Neural cell (in vitro differentiated cells): ENCODE results near the gene DDX24. TPM values are rescaled to one million over a fixed set of nuclear protein-coding genes. Genes with fewer than 3 reads are reported as not detected.

ENCODE experiments used
- H2AFZ ChIP-seq: fragments of 200-600, 300-800 bp; sonication (generic), shearing (Covaris generic); 2 replicates; pipeline ENCODE4 v1.6.0; 2014; ENCODE audit warnings: low read depth, mild to moderate bottlenecking, antibody characterized with exemption, low read length, moderate library complexity
- H3F3A ChIP-seq: fragments of 200-600 bp; shearing (Covaris generic); 2 replicates; pipeline ENCODE4 v1.6.1; 2016; ENCODE audit warnings: mild to moderate bottlenecking, moderate library complexity, mixed read lengths, antibody characterized with exemption, low read length; ENCODE audit not compliant: insufficient read depth, poor library complexity, severe bottlenecking
- H3K27ac ChIP-seq: fragments of 200-600, 300-800 bp; sonication (generic), shearing (Covaris generic); 2 replicates; pipeline ENCODE4 v1.5.1; 2014; ENCODE audit warnings: mild to moderate bottlenecking, low read length, moderate library complexity
- H3K27me3 ChIP-seq: fragments of 300-800, 200-600 bp; sonication (generic), shearing (Covaris generic); 2 replicates; pipeline ENCODE4 v1.6.0; 2014; ENCODE audit warnings: mild to moderate bottlenecking, low read depth, low read length, moderate library complexity; ENCODE audit not compliant: insufficient read depth
- H3K36me3 ChIP-seq: fragments of 300-800, 200-600 bp; sonication (generic), shearing (Covaris generic); 2 replicates; pipeline ENCODE4 v1.5.1; 2014; ENCODE audit warnings: mild to moderate bottlenecking, antibody characterized with exemption, low read length, moderate library complexity; ENCODE audit not compliant: insufficient read depth
- H3K4me2 ChIP-seq: fragments of 300-800, 200-600 bp; sonication (generic), shearing (Covaris generic); 2 replicates; pipeline ENCODE4 v1.6.0; 2014; ENCODE audit warnings: mild to moderate bottlenecking, low read length
- H3K4me3 ChIP-seq: fragments of 300-800, 200-600 bp; sonication (generic), shearing (Covaris generic); 2 replicates; pipeline ENCODE4 v1.5.1; 2014; ENCODE audit warnings: mild to moderate bottlenecking, low read length, moderate library complexity
- H3K79me2 ChIP-seq: fragments of 200-600 bp; shearing (Covaris generic); replicated peaks from 2 replicates; pipeline ENCODE4 v1.6.0; 2014; ENCODE audit warnings: mild to moderate bottlenecking, low read length, moderate library complexity; ENCODE audit not compliant: insufficient read depth
- H3K9ac ChIP-seq: fragments of 300-800, 200-600 bp; sonication (generic), shearing (Covaris generic); 2 replicates; pipeline ENCODE4 v1.6.1; 2016; ENCODE audit warnings: mild to moderate bottlenecking, low read length, mixed read lengths
- H3K9me2 ChIP-seq: fragments of 200-600 bp; shearing (Covaris generic); 2 replicates; pipeline ENCODE4 v1.6.1; 2016; ENCODE audit warnings: mild to moderate bottlenecking, low read length, mixed read lengths; ENCODE audit not compliant: insufficient read depth
- H3K9me3 ChIP-seq: fragments of 200-600, 300-800 bp; sonication (generic), shearing (Covaris generic); 2 replicates; pipeline ENCODE4 v1.6.1; 2016; ENCODE audit warnings: mild to moderate bottlenecking, mixed run types, low read length, moderate library complexity, mixed read lengths
- H4K20me1 ChIP-seq: fragments of 200-600 bp; shearing (Covaris generic); 2 replicates; pipeline ENCODE4 v1.6.1; 2016; ENCODE audit warnings: mild to moderate bottlenecking, mixed run types; ENCODE audit not compliant: insufficient read depth
- EP300 ChIP-seq: fragments of 450-650 bp; conservative IDR thresholded peaks from 2 replicates; pipeline ENCODE4 v1.6.1; 2014; ENCODE audit warnings: antibody characterized with exemption, mild to moderate bottlenecking, moderate library complexity; ENCODE audit not compliant: poor library complexity, severe bottlenecking
- EZH2 ChIP-seq: fragments of 200-600, 300-800 bp; shearing (Covaris generic), sonication (generic); IDR thresholded peaks from 2 replicates; pipeline ENCODE4 v1.6.1; 2014; ENCODE audit warnings: antibody characterized with exemption, low read length, borderline replicate concordance, mild to moderate bottlenecking; ENCODE audit not compliant: insufficient read depth, poor library complexity, severe bottlenecking
- MXI1 ChIP-seq: fragments of 450-650 bp; conservative IDR thresholded peaks from 2 replicates; pipeline ENCODE4 v1.6.1; 2014; ENCODE audit warnings: antibody characterized with exemption, mild to moderate bottlenecking; ENCODE audit not compliant: poor library complexity, severe bottlenecking
- POLR2AphosphoS5 ChIP-seq: IDR thresholded peaks from 2 replicates; pipeline ENCODE4 v1.6.1; 2012
- RAD21 ChIP-seq: fragments of 450-650 bp; conservative IDR thresholded peaks from 2 replicates; pipeline ENCODE4 v1.6.1; 2014; ENCODE audit warnings: antibody characterized with exemption, mild to moderate bottlenecking, moderate library complexity
- SMC3 ChIP-seq: fragments of 450-650 bp; conservative IDR thresholded peaks from 2 replicates; pipeline ENCODE4 v1.6.1; 2014; ENCODE audit warnings: antibody characterized with exemption, mild to moderate bottlenecking, moderate library complexity; ENCODE audit not compliant: poor library complexity
- TAF1 ChIP-seq: IDR thresholded peaks from 2 replicates; pipeline ENCODE4 v1.6.1; 2012; ENCODE audit warnings: low read depth
- polyA plus RNA-seq: library from polyadenylated mRNA; depleted of rRNA; stranded (reverse); fragments of >200 nt; gene quantifications from 2 replicates; pipeline ENCODE4 v1.2.3, GENCODE V29; 2014
- TF ChIP-seq, protein P1 (sequence below): fragments of 450-650 bp; IDR thresholded peaks from 2 replicates; pipeline ENCODE4 v1.5.1; 2014; ENCODE audit warnings: antibody characterized with exemption, mild to moderate bottlenecking, moderate library complexity; ENCODE audit not compliant: poor library complexity, severe bottlenecking
- TF ChIP-seq, protein P2 (sequence below): IDR thresholded peaks from 2 replicates; pipeline ENCODE4 v1.6.1; 2012; ENCODE audit warnings: borderline replicate concordance

Gene DDX24
- polyA plus RNA-seq, 1 donor from 2014 or later, result 177 TPM

- TF ChIP-seq MXI1 (no peak), RAD21 (no peak), SMC3 (no peak), EZH2 (no peak), TAF1 (no peak), EP300 (no peak)
- TF ChIP-seq, protein P1, sequence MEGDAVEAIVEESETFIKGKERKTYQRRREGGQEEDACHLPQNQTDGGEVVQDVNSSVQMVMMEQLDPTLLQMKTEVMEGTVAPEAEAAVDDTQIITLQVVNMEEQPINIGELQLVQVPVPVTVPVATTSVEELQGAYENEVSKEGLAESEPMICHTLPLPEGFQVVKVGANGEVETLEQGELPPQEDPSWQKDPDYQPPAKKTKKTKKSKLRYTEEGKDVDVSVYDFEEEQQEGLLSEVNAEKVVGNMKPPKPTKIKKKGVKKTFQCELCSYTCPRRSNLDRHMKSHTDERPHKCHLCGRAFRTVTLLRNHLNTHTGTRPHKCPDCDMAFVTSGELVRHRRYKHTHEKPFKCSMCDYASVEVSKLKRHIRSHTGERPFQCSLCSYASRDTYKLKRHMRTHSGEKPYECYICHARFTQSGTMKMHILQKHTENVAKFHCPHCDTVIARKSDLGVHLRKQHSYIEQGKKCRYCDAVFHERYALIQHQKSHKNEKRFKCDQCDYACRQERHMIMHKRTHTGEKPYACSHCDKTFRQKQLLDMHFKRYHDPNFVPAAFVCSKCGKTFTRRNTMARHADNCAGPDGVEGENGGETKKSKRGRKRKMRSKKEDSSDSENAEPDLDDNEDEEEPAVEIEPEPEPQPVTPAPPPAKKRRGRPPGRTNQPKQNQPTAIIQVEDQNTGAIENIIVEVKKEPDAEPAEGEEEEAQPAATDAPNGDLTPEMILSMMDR, result no peak
- TF ChIP-seq, protein P2, sequence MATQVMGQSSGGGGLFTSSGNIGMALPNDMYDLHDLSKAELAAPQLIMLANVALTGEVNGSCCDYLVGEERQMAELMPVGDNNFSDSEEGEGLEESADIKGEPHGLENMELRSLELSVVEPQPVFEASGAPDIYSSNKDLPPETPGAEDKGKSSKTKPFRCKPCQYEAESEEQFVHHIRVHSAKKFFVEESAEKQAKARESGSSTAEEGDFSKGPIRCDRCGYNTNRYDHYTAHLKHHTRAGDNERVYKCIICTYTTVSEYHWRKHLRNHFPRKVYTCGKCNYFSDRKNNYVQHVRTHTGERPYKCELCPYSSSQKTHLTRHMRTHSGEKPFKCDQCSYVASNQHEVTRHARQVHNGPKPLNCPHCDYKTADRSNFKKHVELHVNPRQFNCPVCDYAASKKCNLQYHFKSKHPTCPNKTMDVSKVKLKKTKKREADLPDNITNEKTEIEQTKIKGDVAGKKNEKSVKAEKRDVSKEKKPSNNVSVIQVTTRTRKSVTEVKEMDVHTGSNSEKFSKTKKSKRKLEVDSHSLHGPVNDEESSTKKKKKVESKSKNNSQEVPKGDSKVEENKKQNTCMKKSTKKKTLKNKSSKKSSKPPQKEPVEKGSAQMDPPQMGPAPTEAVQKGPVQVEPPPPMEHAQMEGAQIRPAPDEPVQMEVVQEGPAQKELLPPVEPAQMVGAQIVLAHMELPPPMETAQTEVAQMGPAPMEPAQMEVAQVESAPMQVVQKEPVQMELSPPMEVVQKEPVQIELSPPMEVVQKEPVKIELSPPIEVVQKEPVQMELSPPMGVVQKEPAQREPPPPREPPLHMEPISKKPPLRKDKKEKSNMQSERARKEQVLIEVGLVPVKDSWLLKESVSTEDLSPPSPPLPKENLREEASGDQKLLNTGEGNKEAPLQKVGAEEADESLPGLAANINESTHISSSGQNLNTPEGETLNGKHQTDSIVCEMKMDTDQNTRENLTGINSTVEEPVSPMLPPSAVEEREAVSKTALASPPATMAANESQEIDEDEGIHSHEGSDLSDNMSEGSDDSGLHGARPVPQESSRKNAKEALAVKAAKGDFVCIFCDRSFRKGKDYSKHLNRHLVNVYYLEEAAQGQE, result no peak
- Histone ChIP-seq H3K36me3 (peaks cover 5% of the 10 kb centered on the region), H3F3A (no peaks in the 10 kb centered on the region), H3K27ac (no peak overlapping the region), H3K79me2 (no peaks in the 10 kb centered on the region), H2AFZ (no peak overlapping the region), H4K20me1 (no peaks in the 10 kb centered on the region), H3K27me3 (no peaks in the 10 kb centered on the region), H3K9me3 (no peaks in the 10 kb centered on the region), H3K9me2 (no peaks in the 10 kb centered on the region), H3K4me2 (no peak overlapping the region), H3K9ac (no peak overlapping the region), H3K4me3 (no peak overlapping the region)
These were observed 37.1 kb downstream of the DDX24 start for GRCh38 chr14:94043756-94044475.

GRCh38 chr14:94043111-94043755 lies 37.8 kb downstream of the DDX24 start:
- H2AFZ ChIP-seq, result no peak overlapping the region
- TF ChIP-seq RAD21 (no peak), POLR2AphosphoS5 (no peak), EP300 (no peak), SMC3 (no peak)
- TF ChIP-seq, protein P2, result no peak
- H3K27me3 ChIP-seq, result no peaks in the 10 kb centered on the region
- H3K27ac ChIP-seq, result no peak overlapping the region
- no peak overlapping the region for H3K4me2 ChIP-seq
- no peak overlapping the region for H3K4me3 ChIP-seq
- H4K20me1 ChIP-seq, result no peaks in the 10 kb centered on the region
- no peaks in the 10 kb centered on the region for H3K9me3 ChIP-seq
- no peaks in the 10 kb centered on the region for H3K36me3 ChIP-seq
- no peaks in the 10 kb centered on the region for H3K9me2 ChIP-seq
- no peaks in the 10 kb centered on the region for H3F3A ChIP-seq
- H3K79me2 ChIP-seq, result no peaks in the 10 kb centered on the region
- H3K9ac ChIP-seq, result no peak overlapping the region
